NCI-H1694 treated with DMSO at 0.1 percent for 48 hours (cell line): ENCODE data around the gene ZBTB18.

Source experiments
- DNase-seq: peaks from one replicate; lab custom pipeline; 2025; lab: John Stamatoyannopoulos, UW

The ZBTB18 gene

GRCh38 chr1:244062156-244062725 is 11.2 kb downstream of the ZBTB18 start:
- no peak for DNase-seq

DNA sequence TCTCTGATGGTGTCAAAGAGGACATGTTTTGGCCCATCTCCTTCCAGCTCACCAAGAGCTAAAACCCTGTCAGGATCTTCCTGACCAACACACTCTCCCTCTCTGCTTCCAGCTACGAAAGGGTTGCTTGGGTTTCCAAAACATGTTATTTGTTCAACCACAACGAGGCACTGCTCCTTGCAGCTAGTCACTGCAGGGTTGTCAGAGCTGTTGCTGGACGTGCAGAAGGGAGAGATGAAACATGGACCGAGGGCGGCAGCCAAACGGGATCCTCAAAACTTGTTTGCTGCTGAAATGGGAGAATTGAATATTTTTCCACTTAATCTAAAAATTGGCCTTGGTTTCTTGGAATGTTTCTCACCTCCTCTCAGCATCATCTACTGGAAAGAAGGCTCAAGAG is 12.4 kb downstream of the ZBTB18 start:
- no peak for DNase-seq

- no peak for DNase-seq
Measured at GRCh38 chr1:244064621-244065020, 13.5 kb downstream of the ZBTB18 start.

DNA sequence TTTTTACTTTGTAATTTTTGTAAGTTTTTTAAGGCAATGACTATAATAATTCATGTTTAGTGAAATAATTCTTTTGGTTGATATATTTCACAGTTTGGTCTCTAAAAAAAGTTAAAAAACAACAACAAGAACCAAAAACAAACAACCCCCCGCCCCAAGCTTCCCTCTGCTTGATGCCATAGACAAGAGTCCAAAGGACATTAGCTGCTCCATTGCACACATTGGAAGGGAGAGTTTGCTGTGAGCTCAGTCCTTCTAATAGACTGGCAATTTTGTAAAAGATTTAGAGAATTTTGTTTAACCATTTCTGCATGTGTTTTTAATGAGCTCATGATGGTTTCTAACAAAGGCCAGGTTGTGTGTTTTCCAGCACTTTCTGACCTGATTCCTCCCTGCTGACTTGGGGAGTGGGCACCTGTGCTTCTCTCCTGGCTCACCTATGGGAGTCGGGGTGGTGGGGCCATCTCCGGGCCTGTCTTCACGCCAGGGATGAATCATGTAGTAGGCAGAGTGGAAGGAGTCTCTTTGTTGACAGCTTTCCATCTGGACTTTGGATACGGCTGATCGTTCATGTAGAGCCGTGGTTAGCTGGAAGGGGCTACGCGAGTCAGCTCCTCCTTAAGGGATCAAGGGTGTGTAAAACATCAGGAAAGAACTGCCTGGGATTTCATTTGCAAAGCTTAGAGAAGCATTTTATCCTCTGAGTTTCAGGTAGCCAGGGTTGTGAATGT is 14.1 kb downstream of the ZBTB18 start:
- no peak for DNase-seq

GRCh38 chr1:244065960-244066388 is 14.9 kb downstream of the ZBTB18 start:
- no peak for DNase-seq

DNA sequence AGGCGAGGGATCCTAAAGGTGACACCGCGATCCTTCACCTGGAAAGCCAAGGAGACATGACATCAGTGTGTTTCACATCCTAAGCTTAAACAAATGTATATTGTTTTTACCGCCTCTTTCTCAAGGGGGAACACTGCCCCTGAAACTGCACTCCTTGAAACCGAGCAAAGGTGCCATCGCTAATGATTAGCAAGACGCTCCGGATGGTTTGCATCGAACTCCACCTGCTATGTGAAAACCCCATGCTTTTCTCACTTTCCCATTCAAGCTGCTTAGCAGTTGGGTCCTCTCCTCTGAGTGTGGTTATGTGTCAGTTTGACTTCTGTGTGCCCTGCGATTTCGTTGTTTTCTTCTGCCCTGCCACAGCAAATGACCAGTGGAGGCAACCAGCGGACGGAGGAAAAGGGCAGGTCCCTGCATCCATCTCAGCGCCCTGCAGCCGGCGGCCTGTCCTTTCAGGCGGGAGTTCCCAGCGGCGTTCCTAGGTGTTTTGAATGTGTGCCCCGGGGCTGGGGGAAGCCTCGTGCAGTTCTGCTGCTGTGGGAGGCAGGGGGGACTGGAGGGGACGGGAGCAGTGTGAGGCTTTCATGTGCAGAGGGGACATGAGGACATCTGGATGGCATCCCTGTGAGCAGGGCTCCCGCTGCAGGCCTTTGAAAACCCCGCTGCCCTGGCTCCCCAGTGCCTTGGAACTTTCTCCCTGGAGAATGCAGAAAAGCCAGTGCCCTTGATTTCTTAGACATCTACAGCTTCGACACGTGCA is 16.1 kb downstream of the ZBTB18 start:
- no peak for DNase-seq

GRCh38 chr1:244067893-244068292 is 16.8 kb downstream of the ZBTB18 start:
- no peak for DNase-seq

DNA sequence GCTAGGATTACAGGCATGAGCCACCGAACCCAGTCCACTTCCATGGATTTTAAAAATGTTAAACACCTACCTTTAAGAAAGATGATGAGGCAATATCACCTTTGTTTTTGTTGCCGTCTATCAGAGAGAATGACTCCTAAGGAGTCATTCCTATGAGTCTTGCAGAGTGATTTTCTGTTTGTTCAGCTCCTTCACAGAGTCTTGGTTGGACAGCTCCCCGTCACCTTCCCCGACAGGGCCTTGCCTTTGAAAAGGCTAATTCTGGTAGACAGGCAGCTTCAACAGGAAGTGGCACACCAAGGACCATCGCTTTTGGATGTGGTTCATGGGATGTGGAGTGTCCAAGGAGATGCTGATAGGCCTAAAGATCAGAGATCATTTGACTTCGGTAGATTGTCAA is 17.5 kb downstream of the ZBTB18 start:
- DNase-seq = no peak

GRCh38 chr1:244069326-244069898 is 18.3 kb downstream of the ZBTB18 start:
- DNase-seq = no peak

GRCh38 chr1:244074559-244075171 is 23.6 kb downstream of the ZBTB18 start:
- DNase-seq = no peak

- no peak for DNase-seq
Measured at GRCh38 chr1:244075247-244075722, 24.2 kb downstream of the ZBTB18 start.

DNA sequence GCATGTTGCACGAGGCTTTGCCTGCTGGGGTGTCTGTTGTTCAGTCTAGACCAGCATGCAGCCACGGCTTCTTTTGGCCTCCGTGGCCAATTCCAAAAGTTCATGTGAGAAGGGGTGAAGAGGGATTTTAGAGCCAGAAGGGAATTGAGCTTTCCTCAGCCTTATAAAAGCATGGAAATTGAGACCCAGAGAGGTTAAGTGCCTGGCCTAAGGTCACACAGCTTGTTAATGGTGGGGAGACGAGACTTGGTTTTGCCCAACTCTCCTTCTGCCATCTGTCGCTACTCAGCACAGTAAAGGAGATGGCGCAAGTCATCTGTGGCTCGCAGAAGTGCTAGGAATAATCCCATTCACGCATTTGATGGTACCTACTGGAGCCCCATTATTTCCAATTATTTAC is 25.7 kb downstream of the ZBTB18 start:
- DNase-seq = no peak

- no peak for DNase-seq
Measured at GRCh38 chr1:244077473-244078220, 26.6 kb downstream of the ZBTB18 start.

GRCh38 chr1:244080343-244080929 is 29.4 kb downstream of the ZBTB18 start:
- DNase-seq = no peak

DNA sequence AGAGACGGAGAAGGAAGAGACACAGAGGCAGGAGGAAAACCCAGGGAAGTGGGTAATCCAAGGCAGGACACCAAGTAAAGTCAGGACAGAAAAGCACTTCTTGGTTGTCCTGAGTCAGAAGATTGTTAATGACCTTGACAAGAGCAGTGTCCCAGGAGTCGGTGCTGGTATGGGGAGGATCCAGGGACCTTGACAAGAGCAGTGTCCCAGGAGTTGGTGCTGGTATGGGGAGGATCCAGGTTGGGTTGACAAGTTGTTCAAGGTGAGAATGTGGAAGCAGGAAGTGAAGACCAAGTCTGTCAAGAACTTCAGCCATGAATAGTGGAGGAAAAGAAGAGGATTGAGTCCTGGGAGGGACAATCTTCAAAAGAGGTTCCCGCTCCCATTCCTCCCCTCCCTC is 31.9 kb downstream of the ZBTB18 start:
- no peak for DNase-seq

GRCh38 chr1:244083383-244083943 is 32.4 kb downstream of the ZBTB18 start:
- DNase-seq = no peak

DNA sequence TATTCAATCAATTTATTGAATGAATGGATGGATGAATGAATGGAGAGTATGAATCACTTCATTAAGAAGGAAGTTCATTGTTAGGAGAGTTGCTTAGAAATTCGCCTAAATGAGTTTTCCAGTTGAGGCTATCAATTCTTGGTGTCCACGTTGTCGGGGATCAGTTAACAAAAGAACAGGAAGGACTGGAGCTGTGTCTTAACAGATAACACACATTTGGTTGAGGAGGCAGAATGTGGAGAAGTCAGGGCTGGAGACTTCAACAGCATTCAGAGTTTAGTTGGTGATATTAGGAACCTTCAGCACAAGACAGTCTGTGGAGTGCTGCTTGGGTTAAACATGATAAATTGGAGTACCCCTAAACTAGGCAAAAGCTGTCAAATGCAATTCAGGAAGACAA is 33.7 kb downstream of the ZBTB18 start:
- DNase-seq = no peak

GRCh38 chr1:244085891-244086290 is 34.8 kb downstream of the ZBTB18 start:
- no peak for DNase-seq

- no peak for DNase-seq
Measured at GRCh38 chr1:244087021-244087560, 36.0 kb downstream of the ZBTB18 start.

DNA sequence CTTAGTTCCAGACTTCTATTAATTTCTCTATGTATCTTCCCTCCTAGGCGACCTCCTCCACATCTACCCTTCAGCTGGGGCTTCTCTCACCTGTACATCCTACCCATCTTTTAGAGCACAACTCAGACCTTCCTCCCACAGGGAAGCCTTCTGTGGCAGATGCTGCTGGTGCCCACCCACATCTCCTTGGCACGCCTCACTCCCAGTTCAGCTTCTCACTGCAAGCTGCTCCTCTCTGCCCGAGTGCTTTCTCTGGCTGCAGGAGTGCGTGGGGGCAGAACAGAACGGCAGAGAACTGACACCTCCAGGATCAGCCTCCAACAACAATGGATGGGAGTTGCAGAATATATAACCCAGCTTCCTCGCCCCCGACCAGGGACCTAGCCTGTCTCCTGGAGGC is 36.5 kb downstream of the ZBTB18 start:
- DNase-seq = peak; percentile 34
